ENCODE data around the gene SNED1. TPM values are rescaled to one million over a fixed set of nuclear protein-coding genes. Genes with fewer than 3 reads are reported as not detected.

SNED1 gene
- total and polyA plus RNA-seq, 2 donors (not counting 1 experiment from before 2014, with no cell fraction given): 27.2 to 39.5 TPM

DNA sequence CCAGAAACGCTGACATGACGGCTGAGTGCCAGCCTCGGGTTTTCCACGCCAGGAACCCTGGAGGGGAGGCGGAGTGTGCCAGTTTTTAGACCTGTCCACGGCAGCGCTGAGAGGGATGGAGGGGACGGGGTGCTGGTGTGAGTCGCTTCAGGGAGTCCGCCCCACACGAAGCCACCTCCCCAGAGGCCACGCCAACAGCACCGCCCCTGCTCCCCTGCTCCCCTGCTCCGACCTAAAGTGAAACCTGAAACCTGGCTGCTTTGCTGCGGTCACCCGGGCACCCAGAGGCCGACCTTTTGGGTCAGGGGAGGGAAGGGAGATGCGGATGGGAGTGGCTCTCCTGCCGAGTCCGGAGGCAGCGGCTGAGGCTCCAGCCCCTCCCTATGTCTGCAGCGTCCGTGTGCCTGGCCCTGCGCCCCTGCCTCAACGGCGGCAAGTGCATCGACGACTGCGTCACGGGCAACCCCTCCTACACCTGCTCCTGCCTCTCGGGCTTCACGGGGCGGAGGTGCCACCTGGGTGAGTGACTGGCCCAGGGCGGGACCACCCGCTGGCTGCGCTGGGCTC lies 38.1 kb downstream of the SNED1 start:
- H3K9me3 ChIP-seq (ENCODE audit: control insufficient read depth, insufficient read depth, low read depth, low read length): no peaks in the 10 kb centered on the region
- H4K20me1 ChIP-seq (ENCODE audit: control insufficient read depth, extremely low read depth, insufficient read depth, low read length): no peaks in the 10 kb centered on the region
- H3K27me3 ChIP-seq (ENCODE audit: control insufficient read depth, insufficient read depth, low read length): no peaks in the 10 kb centered on the region
- no peaks in the 10 kb centered on the region for H3K79me2 ChIP-seq (ENCODE audit: control insufficient read depth, insufficient read depth, low read length)
- H3K4me1 ChIP-seq (ENCODE audit: control insufficient read depth, extremely low read depth, insufficient read depth, low read length): no peaks in the 10 kb centered on the region
- H3K27ac ChIP-seq (ENCODE audit: insufficient read depth, low read length): no peak overlapping the region
- TF ChIP-seq EZH2 (IDR thresholded peaks at IDR 0.05; ENCODE audit: low read length, missing control alignments): no peak
- H3K36me3 ChIP-seq (ENCODE audit: control insufficient read depth, insufficient read depth, low read length): peaks cover 14% of the 10 kb centered on the region
- peak; percentile 9 to 32 for DNase-seq (ENCODE audit: low read depth in 2 of 2)
- no peak overlapping the region for H3K4me2 ChIP-seq (ENCODE audit: extremely low read depth, insufficient read depth, low read length)
- no peak overlapping the region for H3K9ac ChIP-seq (ENCODE audit: insufficient read depth, low read length)
- H3K4me3 ChIP-seq (replicated peaks in 1 of 4; ENCODE audit: control extremely low read depth in 1 of 4, insufficient read depth in 1 of 4, low read depth in 3 of 4, low read length in 4 of 4): no peak overlapping the region
- no peak overlapping the region for H2AFZ ChIP-seq (ENCODE audit: low read length)

- H3K4me1 ChIP-seq (ENCODE audit: control insufficient read depth, extremely low read depth, insufficient read depth, low read length): no peaks in the 10 kb centered on the region
- no peak overlapping the region for H2AFZ ChIP-seq (ENCODE audit: low read length)
- peaks cover 16% of the 10 kb centered on the region for H3K36me3 ChIP-seq (ENCODE audit: control insufficient read depth, insufficient read depth, low read length)
- H4K20me1 ChIP-seq (ENCODE audit: control insufficient read depth, extremely low read depth, insufficient read depth, low read length): no peaks in the 10 kb centered on the region
- DNase-seq (ENCODE audit: low read depth in 2 of 2): no peak
- no peak overlapping the region for H3K4me2 ChIP-seq (ENCODE audit: extremely low read depth, insufficient read depth, low read length)
- H3K27ac ChIP-seq (ENCODE audit: insufficient read depth, low read length): no peak overlapping the region
- H3K27me3 ChIP-seq (ENCODE audit: control insufficient read depth, insufficient read depth, low read length): no peaks in the 10 kb centered on the region
- no peak overlapping the region for H3K4me3 ChIP-seq (replicated peaks in 1 of 4; ENCODE audit: control extremely low read depth in 1 of 4, insufficient read depth in 1 of 4, low read depth in 3 of 4, low read length in 4 of 4)
- H3K9me3 ChIP-seq (ENCODE audit: control insufficient read depth, insufficient read depth, low read depth, low read length): no peaks in the 10 kb centered on the region
- no peak overlapping the region for H3K9ac ChIP-seq (ENCODE audit: insufficient read depth, low read length)
- no peaks in the 10 kb centered on the region for H3K79me2 ChIP-seq (ENCODE audit: control insufficient read depth, insufficient read depth, low read length)
- no peak for TF ChIP-seq CTCF (conservative IDR thresholded peaks at IDR 0.05 in 1 of 2, IDR thresholded peaks at IDR 0.05 in 1 of 2; ENCODE audit: low read depth in 1 of 2, low read length in 2 of 2)
Measured at GRCh38 chr2:241036964-241037421, 38.6 kb downstream of the SNED1 start.

DNA sequence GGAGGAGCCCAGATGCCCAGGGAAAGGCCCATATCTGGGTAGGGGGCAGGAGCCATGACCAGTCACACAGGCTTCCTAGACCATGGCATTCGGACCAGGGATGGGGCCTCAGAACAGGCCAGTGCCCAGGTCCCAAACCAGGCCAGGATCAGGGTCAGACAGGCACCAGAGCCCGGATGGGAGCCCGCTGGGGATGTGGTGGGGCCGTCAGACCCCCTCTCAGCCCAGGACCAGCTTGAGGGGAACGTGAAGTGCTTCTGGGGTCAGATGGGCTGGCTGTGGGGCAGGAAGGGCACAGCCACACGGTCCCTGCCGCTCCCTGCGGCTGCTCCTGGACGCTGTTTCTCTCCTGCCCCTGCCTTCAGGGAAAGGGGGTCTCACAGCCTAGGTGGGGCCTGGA lies 39.1 kb downstream of the SNED1 start:
- Histone ChIP-seq H3K4me1 (ENCODE audit: control insufficient read depth, extremely low read depth, insufficient read depth, low read length) (no peaks in the 10 kb centered on the region), H3K4me2 (ENCODE audit: extremely low read depth, insufficient read depth, low read length) (no peak overlapping the region), H2AFZ (ENCODE audit: low read length) (no peak overlapping the region), H3K9me3 (ENCODE audit: control insufficient read depth, insufficient read depth, low read depth, low read length) (no peaks in the 10 kb centered on the region), H4K20me1 (ENCODE audit: control insufficient read depth, extremely low read depth, insufficient read depth, low read length) (no peaks in the 10 kb centered on the region), H3K79me2 (ENCODE audit: control insufficient read depth, insufficient read depth, low read length) (no peaks in the 10 kb centered on the region), H3K9ac (ENCODE audit: insufficient read depth, low read length) (no peak overlapping the region), H3K36me3 (ENCODE audit: control insufficient read depth, insufficient read depth, low read length) (peaks cover 16% of the 10 kb centered on the region), H3K27ac (ENCODE audit: insufficient read depth, low read length) (no peak overlapping the region), H3K4me3 (replicated peaks in 1 of 4; ENCODE audit: control extremely low read depth in 1 of 4, insufficient read depth in 1 of 4, low read depth in 3 of 4, low read length in 4 of 4) (no peak overlapping the region), H3K27me3 (ENCODE audit: control insufficient read depth, insufficient read depth, low read length) (no peaks in the 10 kb centered on the region)
- no peak for TF ChIP-seq EZH2 (IDR thresholded peaks at IDR 0.05; ENCODE audit: low read length, missing control alignments)
- TF ChIP-seq CTCF (conservative IDR thresholded peaks at IDR 0.05 in 1 of 2, IDR thresholded peaks at IDR 0.05 in 1 of 2; ENCODE audit: low read depth in 1 of 2, low read length in 2 of 2): no peak
- no peak for DNase-seq (ENCODE audit: low read depth in 2 of 2)
